ENCODE data around the gene ZDHHC18.
A peak's percentile ranks its signal among the peaks of the same experiment; 100 is the strongest.

ZDHHC18 gene

GRCh38 chr1:26786437-26787380, 39.8 kb upstream of the ZDHHC18 start (continued):
- 0 out of 2 replicates have a peak, but pooled peaks have one; percentile 49 for TF ChIP-seq PRDM1 (tag by site-specific recombination; IDR thresholded peaks at IDR 0.05)
- peak; percentile 49 for TF ChIP-seq ZFHX2 (tag by site-specific recombination; conservative IDR thresholded peaks at IDR 0.05)
- TF ChIP-seq GLIS1 (tag by site-specific recombination; IDR thresholded peaks at IDR 0.05), result peak; percentile 70
- no peak for TF ChIP-seq ZNF747 (tag by site-specific recombination; IDR thresholded peaks at IDR 0.05)
- peak; percentile 58 for TF ChIP-seq PATZ1 (tag by site-specific recombination; IDR thresholded peaks at IDR 0.05)
- TF ChIP-seq ZBTB8A (tag by site-specific recombination; IDR thresholded peaks at IDR 0.05), result no peak
- peak; percentile 24 for TF ChIP-seq ZXDB (tag by site-specific recombination; IDR thresholded peaks at IDR 0.05)
- TF ChIP-seq EGR2 (tag by site-specific recombination; IDR thresholded peaks at IDR 0.05; ENCODE audit: low read depth), result peak; percentile 55; the same call in 1 of the 2 replicates
- TF ChIP-seq ELK4 (IDR thresholded peaks at IDR 0.05; ENCODE audit: borderline replicate concordance, low read depth, low read length), result no peak
- TF ChIP-seq ZNF692 (tag by site-specific recombination; IDR thresholded peaks at IDR 0.05), result no peak
- no peak for TF ChIP-seq KLF7 (tag by site-specific recombination; IDR thresholded peaks at IDR 0.05; ENCODE audit: borderline replicate concordance)
- TF ChIP-seq ZNF488 (tag by site-specific recombination; IDR thresholded peaks at IDR 0.05), result no peak
- TF ChIP-seq ZNF610 (tag by site-specific recombination; IDR thresholded peaks at IDR 0.05; ENCODE audit: borderline replicate concordance), result no peak
- TF ChIP-seq BCL11A (tag by site-specific recombination; IDR thresholded peaks at IDR 0.05; ENCODE audit: low read depth), result no peak
- no peak for TF ChIP-seq ZNF16 (tag by site-specific recombination; IDR thresholded peaks at IDR 0.05; ENCODE audit: low read depth)
- no peak for TF ChIP-seq ZNF311 (tag by site-specific recombination; IDR thresholded peaks at IDR 0.05; ENCODE audit: borderline replicate concordance)
- TF ChIP-seq ZNF302 (tag by site-specific recombination; IDR thresholded peaks at IDR 0.05; ENCODE audit: low read depth), result no peak
- no peak for TF ChIP-seq SP7 (tag by site-specific recombination; IDR thresholded peaks at IDR 0.05)
- no peak for TF ChIP-seq ZNF585B (tag by site-specific recombination; IDR thresholded peaks at IDR 0.05)
- no peak for TF ChIP-seq ZBTB1 (tag by site-specific recombination; IDR thresholded peaks at IDR 0.05)
- TF ChIP-seq ZNF324 (tag by site-specific recombination; IDR thresholded peaks at IDR 0.05), result no peak
- no peak for TF ChIP-seq ZNF426 (tag by site-specific recombination; IDR thresholded peaks at IDR 0.05)
- no peak for TF ChIP-seq YY2 (tag by site-specific recombination; IDR thresholded peaks at IDR 0.05)
- no peak for TF ChIP-seq ZNF560 (tag by site-specific recombination; IDR thresholded peaks at IDR 0.05; ENCODE audit: borderline replicate concordance)
- TF ChIP-seq ZNF138 (tag by site-specific recombination; IDR thresholded peaks at IDR 0.05; ENCODE audit: borderline replicate concordance), result no peak
- no peak for TF ChIP-seq ZNF837 (tag by site-specific recombination; IDR thresholded peaks at IDR 0.05)

Data from HEK293 (cell line).